Astrocyte (in vitro differentiated cells and primary cell): ENCODE measurements around the gene EDA.

Source experiments
- EZH2 ChIP-seq: IDR thresholded peaks from 2 replicates; pipeline ENCODE4 v1.6.1; 2012; ENCODE audit warnings: mild to moderate bottlenecking, low read length, inconsistent platforms; ENCODE audit not compliant: insufficient read depth
- TF ChIP-seq, protein P1 (sequence below): IDR thresholded peaks from 2 replicates; pipeline ENCODE4 v1.5.1; 2011; ENCODE audit warnings: low read depth, mild to moderate bottlenecking, inconsistent platforms, low read length, moderate library complexity; ENCODE audit not compliant: insufficient read depth

DNA sequence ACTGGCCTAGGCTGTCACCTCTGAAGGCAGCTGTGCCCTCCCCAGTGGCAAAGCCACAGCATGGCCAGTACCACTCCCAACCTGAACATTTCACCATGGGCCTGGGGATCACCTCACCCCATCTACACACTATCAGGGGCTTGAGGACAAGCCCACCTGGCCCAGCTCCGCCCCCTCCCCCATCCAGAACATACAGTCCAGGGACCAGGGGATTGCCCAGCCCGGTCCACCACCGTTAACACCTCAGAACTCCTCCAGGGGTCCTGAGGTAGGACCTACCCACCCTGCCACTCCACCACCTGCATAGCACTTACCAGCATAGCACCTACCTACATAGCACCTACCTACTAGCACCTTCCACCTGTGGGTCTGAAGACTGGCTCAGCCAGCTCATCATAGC is 179.8 kb downstream of the EDA start:
- TF ChIP-seq, protein P1, sequence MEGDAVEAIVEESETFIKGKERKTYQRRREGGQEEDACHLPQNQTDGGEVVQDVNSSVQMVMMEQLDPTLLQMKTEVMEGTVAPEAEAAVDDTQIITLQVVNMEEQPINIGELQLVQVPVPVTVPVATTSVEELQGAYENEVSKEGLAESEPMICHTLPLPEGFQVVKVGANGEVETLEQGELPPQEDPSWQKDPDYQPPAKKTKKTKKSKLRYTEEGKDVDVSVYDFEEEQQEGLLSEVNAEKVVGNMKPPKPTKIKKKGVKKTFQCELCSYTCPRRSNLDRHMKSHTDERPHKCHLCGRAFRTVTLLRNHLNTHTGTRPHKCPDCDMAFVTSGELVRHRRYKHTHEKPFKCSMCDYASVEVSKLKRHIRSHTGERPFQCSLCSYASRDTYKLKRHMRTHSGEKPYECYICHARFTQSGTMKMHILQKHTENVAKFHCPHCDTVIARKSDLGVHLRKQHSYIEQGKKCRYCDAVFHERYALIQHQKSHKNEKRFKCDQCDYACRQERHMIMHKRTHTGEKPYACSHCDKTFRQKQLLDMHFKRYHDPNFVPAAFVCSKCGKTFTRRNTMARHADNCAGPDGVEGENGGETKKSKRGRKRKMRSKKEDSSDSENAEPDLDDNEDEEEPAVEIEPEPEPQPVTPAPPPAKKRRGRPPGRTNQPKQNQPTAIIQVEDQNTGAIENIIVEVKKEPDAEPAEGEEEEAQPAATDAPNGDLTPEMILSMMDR: no peak
- no peak for TF ChIP-seq EZH2
